T-helper 1 cell (primary cell): ENCODE data around the gene SDHB.

Source experiments
- DNase-seq, 5 donors: peaks; one replicate each; pipeline ENCODE4 v3.0.0-alpha.2; 2012 to 2020

SDHB gene

GRCh38 chr1:16981269-16981849, 72.5 kb downstream of the SDHB start:
- DNase-seq = no peak

DNA sequence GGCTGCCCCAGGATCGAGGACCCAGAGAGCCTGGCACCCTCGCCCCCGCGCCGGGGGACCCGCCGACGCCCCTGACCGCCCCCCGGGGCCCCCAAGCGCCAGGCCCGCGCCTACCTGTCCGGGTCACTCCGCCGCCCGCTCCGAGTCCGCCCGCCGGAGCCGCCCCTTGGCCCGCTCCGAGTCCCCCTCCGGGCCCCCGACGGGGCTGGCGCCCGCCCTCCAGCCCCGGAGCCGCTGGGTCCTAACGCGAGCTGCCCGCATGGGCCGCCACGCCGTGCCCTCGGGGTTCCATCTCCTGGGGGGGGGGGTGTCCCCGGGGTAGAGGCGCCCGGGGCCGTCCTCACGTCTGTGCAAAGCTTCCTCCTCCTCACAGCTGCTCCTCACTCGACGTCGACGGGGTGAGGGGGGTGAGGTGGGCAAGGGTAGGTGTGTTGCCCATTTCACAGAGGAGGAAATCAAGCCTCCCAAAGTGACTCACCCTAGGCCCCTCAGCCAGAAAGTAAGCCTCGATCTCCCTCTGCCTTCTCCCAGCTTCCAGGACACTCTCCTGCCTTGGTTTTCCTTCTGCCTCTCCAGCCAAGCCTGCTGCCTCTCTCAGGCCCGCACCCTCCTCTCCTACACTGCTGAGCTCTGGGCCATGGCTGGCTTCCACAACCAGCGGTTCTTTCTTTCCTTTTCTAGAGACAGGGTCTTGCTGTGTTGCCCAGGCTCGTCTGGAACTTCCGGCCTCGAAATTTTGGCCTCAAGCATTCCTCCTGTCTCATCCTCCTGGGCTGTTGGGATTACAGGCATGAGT, 73.2 kb downstream of the SDHB start, which contains the start of gene MFAP2:
Gene MFAP2 (minus strand): TSS at position 148 of the 796 bp plus-strand sequence. CDS start 2,347 bp downstream, outside the sequence.
- no peak for DNase-seq

GRCh38 chr1:16979475-16980327, 74.1 kb downstream of the SDHB start:
- DNase-seq = no peak

GRCh38 chr1:16978567-16979474, 75.0 kb downstream of the SDHB start:
- DNase-seq = no peak

GRCh38 chr1:16978139-16978538, 75.7 kb downstream of the SDHB start:
- DNase-seq = no peak

DNA sequence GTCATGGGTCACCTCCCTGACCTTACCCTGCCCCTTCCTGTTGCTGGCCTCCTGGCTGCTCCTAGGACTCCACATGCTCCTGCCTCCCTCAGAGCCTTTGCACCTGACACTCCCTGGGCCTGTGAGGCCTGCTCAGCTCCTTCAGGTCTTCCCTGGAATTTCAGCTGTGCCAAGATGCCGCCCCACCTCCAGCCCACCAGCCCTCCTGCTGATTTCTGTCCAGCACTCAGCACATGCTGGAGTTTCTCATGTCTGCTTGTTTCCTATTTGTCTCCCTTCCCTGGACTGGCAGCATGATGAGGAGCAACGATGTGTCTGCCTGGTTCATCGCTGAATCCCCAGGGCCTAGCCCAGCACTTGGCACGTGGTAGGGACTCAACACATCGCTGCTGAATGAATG, 76.5 kb downstream of the SDHB start:
- DNase-seq = no peak

DNA sequence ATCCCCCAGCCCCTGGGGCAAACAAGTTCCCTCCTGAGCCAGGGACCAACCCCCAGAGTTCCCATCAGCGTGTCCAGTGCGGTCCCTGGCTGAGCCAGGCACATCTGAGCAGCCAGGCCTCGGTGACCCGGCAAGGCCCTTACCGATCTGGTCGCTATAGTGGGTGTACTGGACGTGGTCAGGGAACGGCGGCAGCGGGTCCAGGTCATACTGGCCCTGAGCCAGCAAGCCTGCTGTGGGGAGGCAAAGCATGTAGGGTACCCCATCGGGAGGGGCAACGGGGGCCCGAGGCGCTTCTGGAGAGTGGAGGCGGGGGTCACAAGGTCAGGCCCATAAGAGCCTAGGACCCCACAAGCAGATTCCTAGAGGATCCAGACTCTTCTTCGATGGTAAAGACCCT, 76.9 kb downstream of the SDHB start:
- no peak for DNase-seq

GRCh38 chr1:16975838-16976237, 78.0 kb downstream of the SDHB start:
- DNase-seq = no peak

DNA sequence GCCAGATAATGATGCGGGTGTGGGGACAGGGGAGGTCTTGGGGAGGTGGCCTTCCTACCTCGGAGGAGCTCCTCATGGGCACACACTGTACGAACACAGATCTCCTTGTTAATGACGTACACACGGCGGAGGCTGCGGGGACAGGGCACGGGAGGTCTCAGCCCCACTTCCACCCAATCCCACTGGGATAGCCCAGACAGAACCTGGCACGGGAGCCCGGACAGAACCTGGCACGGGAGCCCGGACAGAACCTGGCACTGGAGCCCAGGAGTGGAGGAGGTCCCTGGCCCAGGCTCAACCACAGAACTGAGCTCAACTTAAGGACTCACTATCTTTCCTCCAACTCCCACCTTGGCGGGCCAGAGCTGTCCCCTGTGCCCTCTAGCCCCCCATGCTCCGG, 78.6 kb downstream of the SDHB start:
- no peak for DNase-seq

GRCh38 chr1:16973215-16973614, 80.6 kb downstream of the SDHB start:
- DNase-seq = no peak

GRCh38 chr1:16972189-16972895, 81.5 kb downstream of the SDHB start:
- no peak for DNase-seq

DNA sequence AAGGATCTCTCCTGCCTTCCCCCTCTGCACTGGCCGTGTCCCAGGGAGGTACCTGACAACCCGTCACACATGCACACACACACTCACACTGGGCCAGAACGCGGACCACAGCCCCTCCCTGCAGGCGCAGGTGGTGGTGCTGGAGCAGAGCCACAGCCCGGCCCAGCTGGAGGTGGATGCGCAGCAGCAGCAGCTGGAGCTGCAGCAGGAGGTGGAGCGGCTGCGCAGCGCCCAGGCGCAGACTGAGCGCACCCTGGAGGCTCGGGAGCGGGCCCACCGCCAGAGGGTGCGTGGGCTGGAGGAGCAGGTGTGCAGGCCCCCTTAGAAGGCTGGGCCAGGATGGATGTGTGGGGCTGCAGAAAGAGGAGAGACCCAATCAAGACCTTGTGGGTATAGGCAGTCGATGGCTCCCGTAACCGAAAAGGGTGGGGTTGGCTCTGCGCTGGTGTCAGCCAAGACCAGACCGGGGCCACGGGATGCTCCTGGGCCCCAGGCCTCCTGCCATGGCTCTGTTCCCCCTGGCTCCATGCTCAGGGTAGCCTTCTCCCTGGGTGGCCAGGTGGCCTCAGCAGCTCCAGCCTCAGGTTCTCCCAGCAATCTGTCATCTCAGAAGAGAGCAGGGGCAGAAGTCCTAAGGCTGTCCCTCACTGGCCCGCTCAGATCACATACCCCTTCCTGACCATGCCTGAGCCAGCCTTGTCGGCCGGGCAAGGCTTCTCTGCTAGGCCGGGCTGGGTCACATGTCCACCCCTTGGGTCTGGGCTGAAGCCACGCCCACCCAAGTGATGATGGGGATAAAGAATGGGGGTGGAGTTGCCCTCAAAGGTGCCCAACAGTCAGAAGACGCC, 82.3 kb downstream of the SDHB start:
- DNase-seq = no peak

- DNase-seq = no peak
These were observed 83.5 kb downstream of the SDHB start for GRCh38 chr1:16970132-16970910.

DNA sequence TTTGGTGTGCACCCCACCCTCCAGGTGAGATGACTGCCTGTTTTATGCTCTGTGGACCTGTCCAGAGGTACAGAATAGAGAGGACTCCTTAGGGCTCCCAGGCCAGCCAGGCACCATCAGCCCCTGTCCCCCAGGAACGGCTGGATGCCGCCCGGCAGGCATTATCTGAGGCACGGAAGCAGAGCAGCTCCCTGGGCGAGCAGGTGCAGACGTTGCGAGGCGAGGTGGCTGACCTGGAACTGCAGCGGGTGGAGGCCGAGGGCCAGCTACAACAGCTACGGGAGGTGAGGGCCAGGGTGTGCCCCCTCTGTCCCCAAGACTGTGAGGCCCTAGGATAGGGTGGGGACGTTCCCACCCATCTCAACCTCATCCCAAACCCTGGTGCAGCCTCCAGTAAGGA, 84.2 kb downstream of the SDHB start:
- no peak for DNase-seq

DNA sequence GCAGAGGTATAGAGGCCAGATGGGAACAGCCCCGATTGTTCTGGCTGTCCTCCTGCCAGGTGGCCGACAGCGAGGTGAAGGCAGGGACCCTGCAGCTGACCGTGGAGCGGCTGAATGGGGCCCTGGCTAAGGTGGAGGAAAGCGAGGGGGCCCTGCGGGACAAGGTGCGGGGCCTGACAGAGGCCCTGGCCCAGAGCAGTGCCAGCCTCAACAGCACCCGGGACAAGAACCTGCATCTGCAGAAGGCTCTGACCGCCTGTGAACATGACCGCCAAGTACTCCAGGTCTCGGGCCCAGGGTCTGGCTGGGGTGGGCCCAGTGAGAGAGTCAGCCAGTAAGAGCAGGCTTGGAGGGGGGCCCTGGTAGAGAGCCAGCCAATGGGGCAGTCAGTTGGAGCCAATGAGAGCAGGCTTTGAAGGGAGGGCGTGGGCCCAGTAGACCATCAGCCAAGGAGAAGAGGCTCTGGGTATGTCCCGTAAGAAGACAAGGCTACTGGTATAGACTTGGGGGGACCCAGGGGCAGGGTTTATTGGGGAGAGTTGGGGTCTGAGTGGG, 84.7 kb downstream of the SDHB start:
- no peak for DNase-seq
